AML-193 (cell line): Measurements from ENCODE around the gene LRRC3.
A peak's percentile ranks its signal among the peaks of the same experiment; 100 is the strongest.
"Not testable (repeated sequence)": the region's sequence is repeated elsewhere in the genome, so short reads cannot be mapped to it uniquely, and the experiment has no call there.

Experiments used
- DNase-seq, 2 experiments: peaks; one replicate each; lab custom pipeline; 2025; lab: John Stamatoyannopoulos, UW

Gene LRRC3, protein sequence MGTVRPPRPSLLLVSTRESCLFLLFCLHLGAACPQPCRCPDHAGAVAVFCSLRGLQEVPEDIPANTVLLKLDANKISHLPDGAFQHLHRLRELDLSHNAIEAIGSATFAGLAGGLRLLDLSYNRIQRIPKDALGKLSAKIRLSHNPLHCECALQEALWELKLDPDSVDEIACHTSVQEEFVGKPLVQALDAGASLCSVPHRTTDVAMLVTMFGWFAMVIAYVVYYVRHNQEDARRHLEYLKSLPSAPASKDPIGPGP

DNA sequence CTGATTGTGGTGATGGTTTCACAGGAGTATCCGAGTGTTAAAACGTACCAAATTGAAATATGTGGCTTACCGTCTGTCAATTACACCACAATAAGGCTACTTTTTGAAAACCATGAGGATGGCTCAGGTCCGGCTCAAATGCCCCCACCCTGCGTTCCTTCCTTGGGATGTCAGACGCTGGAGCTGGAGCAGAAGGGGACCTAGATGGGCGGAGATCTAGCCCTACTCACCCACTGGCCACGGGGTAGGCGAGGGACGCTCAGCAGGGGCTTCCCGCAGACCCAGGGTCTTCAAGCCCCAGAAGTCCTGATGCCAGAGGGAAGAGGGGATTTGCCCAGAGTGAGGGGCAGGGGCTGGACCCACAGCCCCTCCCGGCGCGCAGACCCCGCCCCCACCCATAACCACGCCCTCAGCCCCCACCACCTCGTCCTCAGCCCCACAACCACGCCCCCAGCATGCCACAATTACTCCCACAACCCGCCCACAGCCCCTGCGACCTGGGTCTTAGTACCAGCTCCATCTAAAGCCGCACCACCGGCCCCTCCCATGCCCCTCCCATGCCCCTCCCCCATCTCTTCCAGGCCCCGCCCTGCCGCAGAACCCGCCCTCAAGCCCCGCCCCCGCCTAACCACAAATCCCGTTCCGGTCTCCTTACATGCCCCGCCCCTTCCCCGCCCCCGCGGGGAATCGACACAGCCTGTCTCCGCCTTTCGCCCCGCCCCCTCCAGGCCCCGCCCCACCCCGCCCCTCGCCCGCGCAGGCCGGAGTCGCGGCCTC is at the start of gene LRRC3:
Gene LRRC3 (plus strand): TSS at position 764 of the 777 bp plus-strand sequence. CDS start 1,135 bp downstream, outside the sequence.
- DNase-seq, result peak in 1 of 2 experiments; percentile 12

DNA sequence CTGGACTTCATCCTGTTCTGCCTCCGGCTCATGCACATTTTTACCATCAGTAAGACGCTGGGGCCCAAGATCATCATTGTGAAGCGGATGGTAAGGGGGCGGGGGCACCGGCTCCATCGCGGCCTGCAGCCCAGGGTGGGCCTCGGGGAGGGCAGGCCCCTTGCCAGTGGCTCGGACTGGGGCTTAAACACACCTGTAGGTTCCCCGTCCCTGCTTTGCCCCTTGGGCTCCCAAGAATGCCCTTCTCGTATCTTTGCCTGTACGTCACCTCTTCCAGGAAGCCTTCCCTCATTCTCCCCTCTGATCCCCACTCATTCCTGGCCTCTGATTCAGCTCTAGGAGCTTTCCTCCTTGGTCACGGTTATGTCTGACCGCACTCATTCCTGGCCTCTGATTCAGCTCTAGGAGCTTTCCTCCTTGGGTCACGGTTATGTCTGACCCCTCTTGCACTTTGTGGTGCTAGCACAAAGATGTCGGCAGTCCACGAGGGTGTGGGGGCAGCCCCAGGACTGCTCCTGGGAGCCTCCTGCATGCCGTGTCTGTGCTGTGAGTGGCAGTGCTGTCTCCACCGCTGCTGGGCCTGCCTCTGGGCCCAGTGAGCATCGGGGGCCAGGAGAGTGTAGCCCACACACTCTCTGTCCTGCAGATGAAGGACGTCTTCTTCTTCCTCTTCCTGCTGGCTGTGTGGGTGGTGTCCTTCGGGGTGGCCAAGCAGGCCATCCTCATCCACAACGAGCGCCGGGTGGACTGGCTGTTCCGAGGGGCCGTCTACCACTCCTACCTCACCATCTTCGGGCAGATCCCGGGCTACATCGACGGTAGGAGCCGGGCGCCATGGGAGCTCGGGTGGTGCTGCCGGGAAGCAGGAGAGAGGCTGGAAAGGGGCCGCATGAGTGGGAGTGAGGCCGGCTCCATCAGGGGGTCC is 49.1 kb upstream of the LRRC3 start:
- DNase-seq, result no peak

DNA sequence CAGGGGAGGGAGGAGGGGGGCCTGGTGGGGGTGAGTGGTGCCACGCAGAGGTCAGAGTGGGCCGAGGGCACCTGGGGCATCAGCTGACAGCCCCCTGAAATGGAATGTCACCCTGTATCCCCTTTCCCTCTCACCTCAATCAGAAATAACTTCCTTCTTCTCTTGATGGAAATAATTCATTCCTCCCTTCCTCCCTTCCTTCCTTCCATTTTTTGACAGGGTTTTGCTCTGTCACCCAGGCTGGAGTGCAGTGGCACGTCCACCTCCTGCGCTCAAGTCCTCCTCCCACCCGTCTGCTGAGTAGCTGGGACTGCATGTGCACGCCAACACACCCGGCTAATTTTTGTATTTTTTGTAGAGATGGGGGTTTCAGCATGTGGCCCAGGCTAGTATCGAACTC is 48.4 kb upstream of the LRRC3 start:
- DNase-seq, result no peak

DNA sequence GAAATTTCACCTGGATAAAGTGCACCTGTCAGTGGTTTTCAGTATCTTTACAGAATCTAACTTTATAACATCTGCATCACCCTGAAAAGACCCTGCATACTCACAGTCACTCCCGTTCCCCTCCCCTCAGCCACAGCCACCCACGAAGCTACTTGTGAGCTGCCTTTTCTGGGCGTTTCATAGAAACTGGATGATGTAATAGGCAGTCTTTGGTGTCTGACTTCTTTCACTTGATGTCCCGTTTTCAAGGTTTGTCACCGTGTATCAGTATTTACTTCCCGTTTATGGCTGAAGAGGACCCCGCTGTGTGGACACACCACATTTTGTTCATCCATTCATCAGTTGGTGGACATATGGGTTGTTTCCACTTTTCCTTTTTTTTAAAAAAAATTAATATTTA is 47.8 kb upstream of the LRRC3 start:
- no peak for DNase-seq

DNA sequence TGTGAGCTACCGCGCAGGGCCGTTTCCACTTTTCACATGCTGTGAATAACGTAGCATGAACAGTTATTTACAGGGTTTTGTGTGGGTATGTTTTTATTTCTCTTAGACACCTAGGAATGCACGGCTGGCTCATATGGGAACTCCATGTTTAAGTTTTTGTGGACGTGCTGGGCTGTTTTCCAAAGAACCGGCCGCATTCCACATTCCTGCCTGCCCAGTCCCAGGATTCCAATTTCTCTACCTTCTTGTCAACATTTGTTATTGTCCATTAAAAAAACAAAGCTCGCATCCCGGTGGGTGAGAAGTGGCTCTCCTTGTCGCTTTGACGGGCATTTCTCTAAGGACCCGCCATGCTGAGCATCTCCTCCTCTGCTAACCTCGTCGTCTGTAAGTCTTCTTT is 47.1 kb upstream of the LRRC3 start:
- DNase-seq, result no peak

DNA sequence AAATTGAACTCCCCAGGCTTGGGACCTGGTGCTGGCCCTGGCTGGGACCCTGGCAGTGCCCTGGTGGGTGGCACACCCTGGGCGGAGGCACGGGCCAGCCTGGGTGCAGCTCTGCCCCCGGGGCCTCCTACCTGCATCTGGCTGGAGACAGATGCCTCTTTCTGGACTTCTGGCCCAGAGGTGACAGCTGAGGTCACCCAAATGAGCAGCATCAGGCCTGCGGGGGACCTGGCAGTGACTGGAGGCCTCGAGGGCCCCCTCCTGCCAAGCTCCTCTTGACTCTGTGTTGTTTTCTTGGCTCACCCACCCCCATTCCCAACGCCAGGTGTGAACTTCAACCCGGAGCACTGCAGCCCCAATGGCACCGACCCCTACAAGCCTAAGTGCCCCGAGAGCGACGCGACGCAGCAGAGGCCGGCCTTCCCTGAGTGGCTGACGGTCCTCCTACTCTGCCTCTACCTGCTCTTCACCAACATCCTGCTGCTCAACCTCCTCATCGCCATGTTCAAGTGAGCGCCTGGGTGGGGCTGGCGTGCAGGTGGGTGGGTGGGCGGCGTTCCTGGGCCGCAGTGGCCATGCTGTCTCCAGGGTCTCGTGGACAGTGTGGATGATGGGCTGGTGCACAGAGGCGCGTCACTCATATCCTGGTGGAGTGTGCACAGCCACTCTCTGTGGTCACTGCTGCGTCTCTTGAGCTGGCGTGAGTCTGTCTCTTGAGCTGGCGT is 41.6 kb upstream of the LRRC3 start:
- DNase-seq, result no peak

DNA sequence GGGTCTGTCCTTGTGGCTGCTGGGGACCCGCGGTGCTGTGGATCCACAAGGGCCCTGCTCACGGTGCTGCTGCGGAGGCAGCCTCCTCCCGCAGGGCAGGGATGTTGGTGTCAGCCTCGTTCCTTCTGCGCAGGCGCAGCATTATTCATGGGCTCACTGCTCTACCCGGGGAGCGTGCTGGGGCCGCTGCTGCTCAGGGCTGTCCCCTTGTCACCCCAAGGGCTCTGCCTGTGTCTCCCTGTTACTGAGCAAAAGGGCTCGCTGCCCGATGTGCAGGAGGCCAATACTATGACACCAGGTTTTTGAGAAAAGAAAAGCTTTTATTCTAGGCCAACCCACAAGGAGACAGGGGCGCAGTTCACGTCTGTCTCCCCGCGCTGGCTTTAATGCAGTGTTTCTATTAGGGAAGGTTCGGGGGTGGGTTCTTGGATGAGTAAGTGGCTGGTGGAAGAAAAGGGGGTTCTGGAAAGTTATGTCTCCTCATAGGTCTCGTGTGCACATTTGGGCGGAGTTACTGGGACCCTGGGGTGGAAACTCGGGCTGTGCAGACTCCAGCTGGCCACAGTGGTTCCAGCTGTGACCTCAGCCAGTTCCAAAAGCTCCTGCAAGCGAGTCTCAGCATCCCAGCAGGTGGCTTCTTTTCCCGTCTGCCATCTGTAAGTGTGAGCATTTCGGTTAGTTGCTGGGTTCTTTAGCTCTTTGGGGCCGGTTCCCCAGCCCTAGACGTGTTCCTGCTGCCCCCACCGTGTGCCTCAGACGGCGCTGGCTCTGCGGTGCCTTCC is 40.8 kb upstream of the LRRC3 start:
- DNase-seq, result no peak

DNA sequence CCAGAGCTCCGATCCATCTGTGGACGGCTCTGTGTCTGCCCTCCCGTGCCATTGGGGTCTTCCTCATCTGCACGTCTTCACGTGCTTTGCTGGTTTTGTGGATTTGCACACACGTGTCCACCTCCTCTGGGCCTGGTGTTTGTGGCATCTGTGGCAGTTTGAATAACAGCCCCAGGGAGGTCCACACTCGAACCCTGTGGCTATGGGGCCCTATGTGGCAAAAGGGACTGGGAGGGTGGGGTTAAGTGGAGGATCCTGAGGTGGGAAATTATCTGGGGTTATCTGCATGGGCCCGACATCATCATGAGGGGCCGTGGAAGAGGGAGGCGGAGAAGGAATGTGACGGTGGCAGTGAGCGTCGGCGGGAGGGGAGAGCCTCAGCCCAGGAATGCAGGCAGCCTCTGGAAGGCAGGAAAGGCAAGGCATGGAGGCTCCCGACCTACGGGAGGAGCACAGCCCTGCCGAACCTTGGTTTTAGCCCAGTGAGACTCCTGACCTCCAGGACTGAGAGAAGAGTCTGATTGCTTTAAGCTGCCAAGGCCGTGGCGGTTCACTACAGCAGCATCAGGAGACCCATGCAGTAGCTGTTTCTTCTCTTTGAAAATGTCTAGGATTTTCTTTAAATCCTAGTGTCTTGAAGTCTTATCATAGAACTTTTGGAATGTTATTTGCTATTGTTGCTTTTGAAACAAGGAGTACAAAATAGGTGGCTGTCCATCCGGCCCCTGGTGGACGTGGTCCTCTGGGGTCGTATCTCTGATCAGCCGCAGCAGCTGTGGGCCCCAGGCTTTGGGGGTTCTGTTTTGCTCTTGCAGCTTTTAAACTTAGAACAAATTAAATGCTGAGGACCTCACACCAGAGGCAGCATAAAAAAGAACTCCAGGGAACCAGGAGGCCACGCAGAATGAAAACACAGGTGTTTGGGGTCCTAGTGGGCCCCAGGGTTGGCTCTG is 40.0 kb upstream of the LRRC3 start:
- DNase-seq, result no peak

DNA sequence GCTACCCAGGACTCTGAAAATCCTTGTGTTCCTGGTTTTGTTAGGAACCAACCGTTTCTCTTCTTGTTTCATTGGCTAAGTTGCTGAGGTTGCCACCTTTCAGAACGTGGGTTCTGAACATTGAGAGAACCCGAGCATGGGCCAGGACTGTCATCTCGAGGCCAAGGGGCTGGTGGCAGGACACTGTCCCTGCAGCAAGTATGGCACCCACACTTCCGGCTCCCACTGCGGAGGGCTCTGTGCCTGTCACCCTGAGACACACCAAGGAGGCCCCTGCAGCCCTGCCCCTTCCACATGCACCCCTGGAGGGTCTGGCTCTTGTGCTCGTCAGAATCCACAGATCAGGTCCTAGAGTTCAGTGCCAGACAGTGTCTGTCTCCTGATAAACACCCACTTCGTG is 39.1 kb upstream of the LRRC3 start:
- no peak for DNase-seq

DNA sequence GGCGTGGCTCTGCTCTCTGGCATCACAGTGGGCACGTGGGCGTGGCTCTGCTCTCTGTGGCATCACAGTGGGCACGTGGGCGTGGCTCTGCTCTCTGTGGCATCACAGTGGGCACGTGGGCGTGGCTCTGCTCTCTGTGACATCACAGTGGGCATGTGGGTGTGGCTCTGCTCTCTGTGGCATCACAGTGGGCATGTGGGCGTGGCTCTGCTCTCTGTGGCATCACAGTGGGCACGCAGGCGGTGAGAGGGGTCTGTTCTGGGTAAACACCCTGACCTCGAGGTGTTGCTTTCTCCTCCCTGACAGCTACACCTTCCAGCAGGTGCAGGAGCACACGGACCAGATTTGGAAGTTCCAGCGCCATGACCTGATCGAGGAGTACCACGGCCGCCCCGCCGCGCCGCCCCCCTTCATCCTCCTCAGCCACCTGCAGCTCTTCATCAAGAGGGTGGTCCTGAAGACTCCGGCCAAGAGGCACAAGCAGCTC is 37.6 kb upstream of the LRRC3 start:
- not testable (repeated sequence) for DNase-seq

DNA sequence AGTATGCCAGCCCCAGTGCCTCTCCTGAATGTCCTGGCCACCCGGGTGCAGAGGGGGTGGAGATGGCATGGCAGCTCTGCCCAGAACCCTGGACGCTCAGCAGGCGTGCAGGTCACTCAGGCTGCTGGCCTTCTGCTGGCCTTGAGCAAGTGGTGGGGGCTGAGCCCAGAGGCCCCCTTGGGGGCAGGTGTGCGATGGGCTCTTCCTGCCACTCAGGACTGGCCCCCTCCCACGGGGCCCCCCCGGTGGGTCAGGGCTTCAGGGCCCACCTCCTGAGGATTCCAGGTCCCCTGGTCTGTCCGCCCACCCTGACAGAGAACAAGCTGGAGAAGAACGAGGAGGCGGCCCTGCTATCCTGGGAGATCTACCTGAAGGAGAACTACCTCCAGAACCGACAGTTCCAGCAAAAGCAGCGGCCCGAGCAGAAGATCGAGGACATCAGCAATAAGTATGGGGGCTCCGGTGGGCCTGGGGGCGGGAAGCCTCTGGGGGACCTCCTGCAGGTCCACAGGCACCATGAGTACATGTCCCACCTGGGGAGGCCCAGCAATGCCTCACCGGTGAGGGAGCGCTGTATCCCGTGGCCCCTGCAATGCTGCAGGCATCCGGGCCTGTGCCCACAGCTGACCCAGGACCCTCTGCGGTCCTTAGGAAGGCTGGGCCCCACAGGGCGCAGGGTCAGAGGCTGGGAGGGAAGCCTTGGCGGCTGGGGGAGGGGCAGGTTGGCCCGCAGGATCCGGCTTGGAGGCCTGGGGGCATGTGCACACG is 37.0 kb upstream of the LRRC3 start:
- no peak for DNase-seq

DNA sequence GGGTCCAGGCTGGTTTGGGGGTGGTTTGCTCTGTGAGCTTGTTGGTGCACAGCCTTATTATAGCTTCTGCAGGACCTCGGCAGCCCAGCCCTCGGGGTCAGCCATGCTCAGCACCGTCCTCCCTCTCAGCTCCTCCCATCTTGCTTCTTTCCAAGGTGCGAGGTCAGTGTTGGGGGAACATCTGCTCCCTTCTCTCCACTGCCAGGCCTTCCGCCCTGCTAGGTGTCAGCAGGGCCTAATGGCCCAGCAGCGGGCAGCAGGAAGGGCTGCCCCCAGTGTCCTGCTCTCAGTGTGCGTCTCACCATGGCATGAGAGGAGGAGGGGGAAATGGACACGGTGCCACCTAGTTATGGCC is 36.5 kb upstream of the LRRC3 start:
- DNase-seq, result no peak

DNA sequence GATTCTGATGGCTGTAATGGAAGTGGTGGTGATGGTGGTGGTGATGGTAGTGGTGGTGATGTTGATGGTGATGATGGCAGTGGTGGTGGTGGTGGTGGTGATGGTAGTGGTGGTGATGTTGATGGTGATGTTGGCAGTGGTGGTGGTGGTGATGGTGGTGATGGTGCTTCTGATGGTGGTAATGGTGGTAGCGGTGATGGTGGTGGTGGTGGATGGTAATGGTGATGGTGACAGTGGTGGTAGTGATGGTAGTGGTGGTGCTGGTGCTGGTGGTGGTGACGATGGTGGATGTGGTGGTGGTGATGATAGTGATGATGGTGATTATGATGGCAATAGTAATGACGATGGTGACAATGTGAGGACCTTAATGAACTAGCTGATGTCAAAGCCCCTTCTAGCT is 35.6 kb upstream of the LRRC3 start:
- no peak for DNase-seq

DNA sequence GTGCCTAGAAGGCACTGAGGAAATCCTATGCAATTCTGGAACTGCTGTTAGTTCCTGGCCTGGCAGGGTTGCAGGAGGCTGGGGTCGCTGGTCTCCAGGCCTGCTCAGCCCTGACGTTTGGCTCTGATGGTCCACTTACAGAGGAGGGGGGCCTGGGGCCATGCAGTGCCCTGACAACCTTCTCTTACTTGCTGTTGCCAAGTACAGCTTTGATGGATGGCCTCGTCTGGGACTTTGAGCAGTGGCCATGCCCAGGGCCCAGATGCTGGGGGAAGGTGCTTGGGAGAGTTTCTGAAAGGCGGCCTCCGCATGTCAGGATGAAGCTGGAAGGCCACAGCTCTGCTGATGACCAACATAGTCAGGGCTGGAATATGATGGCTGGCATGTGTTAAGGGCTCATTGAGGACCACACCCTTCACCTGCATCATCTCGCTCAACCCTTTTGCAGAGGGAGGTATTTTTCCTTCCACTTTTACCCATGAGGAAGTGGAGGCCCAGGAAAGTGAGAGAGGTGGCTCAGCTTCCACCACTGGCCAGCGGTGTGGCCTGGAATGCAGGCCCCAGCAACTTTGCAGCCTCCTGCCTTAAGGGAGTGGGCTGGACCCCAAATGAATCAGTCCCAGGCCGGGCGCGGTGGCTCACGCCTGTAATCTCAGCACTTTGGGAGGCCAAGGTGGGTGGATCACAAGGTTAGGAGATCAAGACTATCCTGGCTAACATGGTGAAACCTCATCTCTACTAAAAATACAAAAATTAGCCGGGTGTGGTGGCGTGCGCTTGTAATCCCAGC is 34.7 kb upstream of the LRRC3 start:
- no peak for DNase-seq

DNA sequence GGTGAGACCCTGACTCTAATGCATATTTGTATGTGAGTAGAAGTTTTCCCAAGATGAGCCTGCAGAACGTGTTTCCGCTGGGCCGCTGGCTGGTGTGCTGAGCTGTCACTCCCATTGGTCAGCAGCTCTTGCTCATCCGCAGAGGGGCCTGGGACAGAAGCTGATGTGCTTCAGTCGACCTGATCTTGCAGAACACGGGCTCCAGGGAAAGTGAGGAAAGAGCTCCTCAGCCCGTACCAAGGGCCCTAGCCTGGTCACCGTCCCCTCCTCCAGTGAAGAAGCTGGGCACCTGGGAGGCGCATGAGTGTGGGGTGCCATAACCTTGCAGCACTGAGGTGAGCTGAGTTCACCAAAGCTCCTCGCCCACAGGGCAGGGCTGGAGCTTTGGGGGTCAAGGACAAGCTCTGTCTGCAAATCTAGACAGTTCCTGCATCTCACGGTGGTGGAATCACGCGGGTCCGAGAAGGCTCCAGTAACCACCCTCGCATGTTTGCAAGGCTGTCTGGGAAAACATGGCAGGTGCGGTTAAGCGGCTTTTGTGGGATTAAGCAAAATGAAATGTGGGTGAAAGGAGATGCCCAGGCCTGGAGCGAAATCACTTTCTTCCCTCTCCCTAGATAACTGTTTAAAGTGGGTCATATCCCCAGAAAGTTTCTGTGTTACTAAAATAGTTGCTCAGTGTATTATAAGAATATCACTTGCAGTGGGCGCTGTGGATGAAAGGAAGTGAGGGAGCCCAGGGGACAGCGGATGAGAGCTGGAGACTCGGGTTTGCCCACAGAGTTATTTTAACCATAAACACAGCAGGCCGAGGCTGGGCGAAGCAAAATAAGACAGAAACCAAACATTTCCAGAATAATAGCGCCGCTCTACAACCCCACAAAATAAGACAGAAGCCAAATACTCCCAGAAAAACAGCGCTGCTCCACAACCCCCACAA is 33.1 kb upstream of the LRRC3 start:
- DNase-seq, result no peak

DNA sequence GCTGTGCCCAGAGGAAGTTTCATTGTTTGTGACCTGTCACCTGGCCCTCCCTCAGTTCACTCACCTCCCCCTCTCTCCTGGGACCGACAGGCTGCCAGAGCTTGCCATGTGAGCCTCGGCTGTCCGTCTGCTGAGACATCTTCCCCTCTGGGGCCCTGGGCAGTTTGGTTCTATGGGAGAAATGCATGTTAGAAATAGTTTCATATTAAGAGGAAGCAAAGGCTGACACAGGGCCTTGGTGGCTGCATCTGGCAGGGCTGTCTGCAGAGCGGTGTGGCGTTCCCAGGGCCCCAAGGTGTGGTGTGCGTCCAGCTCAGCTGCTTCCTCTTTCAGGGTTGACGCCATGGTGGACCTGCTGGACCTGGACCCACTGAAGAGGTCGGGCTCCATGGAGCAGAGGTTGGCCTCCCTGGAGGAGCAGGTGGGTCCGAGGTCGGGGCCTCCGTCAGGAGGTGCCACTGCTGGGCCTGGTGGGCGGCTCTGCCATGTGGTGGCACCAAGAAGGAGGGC is 31.9 kb upstream of the LRRC3 start:
- no peak for DNase-seq
